Peyer's patch (tissue), 4 donors: Measurements from ENCODE around the gene HKDC1.

ENCODE experiments used
- CTCF ChIP-seq, 6 experiments: fragments of 450-650 bp in 4 of 6; fragments of 200-600 bp in 2 of 6; sonication (generic) in 1 of 6; IDR thresholded peaks; one replicate each; pipeline ENCODE4 v1.5.1; 2017 to 2019; ENCODE audit warnings: antibody characterized with exemption in 6 of 6, mild to moderate bottlenecking in 3 of 6, moderate library complexity in 1 of 6
- POLR2A ChIP-seq, 2 donors: fragments of 450-650 bp; IDR thresholded peaks; one replicate each; pipeline ENCODE4 v1.5.1; 2017; ENCODE audit warnings: antibody characterized with exemption in 2 of 2, mild to moderate bottlenecking in 2 of 2, moderate library complexity in 2 of 2

- TF ChIP-seq CTCF (IDR thresholded peaks at IDR 0.05), result no peak
- no peak for TF ChIP-seq POLR2A (IDR thresholded peaks at IDR 0.05)
Measured at GRCh38 chr10:69243817-69244216, 23.7 kb downstream of the HKDC1 start.
